Caco-2 (cell line): ENCODE measurements around the gene EFCAB12. TPM values are rescaled to one million over a fixed set of nuclear protein-coding genes. Genes with fewer than 3 reads are reported as not detected.
"Not testable (repeated sequence)": the region's sequence is repeated elsewhere in the genome, so short reads cannot be mapped to it uniquely, and the experiment has no call there.

ENCODE experiments used
- BruUV-seq: library from RNA; stranded (reverse); fragments of 400-500 nt; replicated peaks from 2 replicates; lab custom pipeline; 2021; lab: Mats Ljungman, UMichigan
- CTCF ChIA-PET: fragments of 300-600 bp; sonication (Branson Sonifier 250); formaldehyde crosslinking; loops from one replicate; lab custom pipeline; 2022; ENCODE audit warnings: antibody characterized with exemption; lab: Charles Lee
- POLR2A ChIA-PET: fragments of 300-600 bp; sonication (Branson Sonifier 250); formaldehyde crosslinking; loops from one replicate; lab custom pipeline; 2022; ENCODE audit warnings: antibody characterized with exemption; lab: Charles Lee
- DNase-seq, 2 experiments: peaks; one replicate each; pipeline versions ENCODE4 v3.0.0 to v3.0.0-alpha.2; 2020 to 2022
- H3K27me3 ChIP-seq: replicated peaks from 2 replicates; pipeline ENCODE4 v1.6.0; 2011; ENCODE audit warnings: low read length; ENCODE audit not compliant: control insufficient read depth, insufficient read depth
- H3K36me3 ChIP-seq: 2 replicates; pipeline ENCODE4 v1.5.1; 2011; ENCODE audit warnings: low read length; ENCODE audit not compliant: control insufficient read depth, insufficient read depth
- H3K4me1 ChIP-seq: fragments of 250-450 bp; sonication (Bioruptor Pico); 2 replicates; pipeline ENCODE4 v1.5.1; 2020; ENCODE audit warnings: mild to moderate bottlenecking
- H3K4me3 ChIP-seq: 2 replicates; pipeline ENCODE4 v1.5.1; 2011; ENCODE audit warnings: low read depth, mild to moderate bottlenecking, control low read depth, low read length
- H3K9me3 ChIP-seq: fragments of 250-450 bp; sonication (Bioruptor Pico); 2 replicates; pipeline ENCODE4 v1.5.1; 2020; ENCODE audit warnings: mild to moderate bottlenecking, moderate library complexity
- H3K27ac Mint-ChIP-seq: one replicate; pipeline ENCODE4 v1.8.0; 2022; ENCODE audit warnings: mixed read lengths; ENCODE audit not compliant: unreplicated experiment
- H3K27me3 Mint-ChIP-seq: one replicate; pipeline ENCODE4 v1.8.0; 2022; ENCODE audit warnings: mixed read lengths; ENCODE audit not compliant: insufficient read depth, unreplicated experiment
- H3K36me3 Mint-ChIP-seq: one replicate; pipeline ENCODE4 v1.8.0; 2022; ENCODE audit warnings: mild to moderate bottlenecking, mixed read lengths; ENCODE audit not compliant: insufficient read depth, unreplicated experiment
- H3K4me1 Mint-ChIP-seq: one replicate; pipeline ENCODE4 v1.8.0; 2022; ENCODE audit warnings: low read depth, mixed read lengths; ENCODE audit not compliant: unreplicated experiment
- H3K4me3 Mint-ChIP-seq: one replicate; pipeline ENCODE4 v1.8.0; 2022; ENCODE audit warnings: mild to moderate bottlenecking, moderate library complexity, mixed read lengths; ENCODE audit not compliant: unreplicated experiment
- H3K9me3 Mint-ChIP-seq: one replicate; pipeline ENCODE4 v1.8.0; 2022; ENCODE audit warnings: mixed read lengths; ENCODE audit not compliant: unreplicated experiment
- CTCF ChIP-seq, 2 experiments: fragments of 200-600 bp in 1 of 2; IDR thresholded peaks; 1 replicate in 1 of 2; 2 replicates in 1 of 2; pipeline versions ENCODE4 v1.5.1 to v1.8.0; 2011 to 2022; ENCODE audit warnings: antibody characterized with exemption in 1 of 2, control low read depth in 1 of 2, inconsistent platforms in 1 of 2, low read depth in 1 of 2, low read length in 1 of 2, mild to moderate bottlenecking in 1 of 2, moderate library complexity in 1 of 2; ENCODE audit not compliant: insufficient read depth in 1 of 2, severe bottlenecking in 1 of 2, unreplicated experiment in 1 of 2
- intact Hi-C: fragments of 100-400 bp; cut with micrococcal nuclease; formaldehyde crosslinking; loops from one replicate; pipeline ENCODE4 v1.10.0; 2022; ENCODE audit not compliant: unreplicated experiment
- total RNA-seq: library from RNA; stranded (reverse); gene quantifications from 2 replicates; pipeline ENCODE4 v1.2.3, GENCODE V29; 2022

The EFCAB12 gene
- total RNA-seq, 1 experiment from 2014 or later, result 0.14 TPM

GRCh38 chr3:129366312-129366831 is 62.1 kb downstream of the EFCAB12 start:
- H3K27ac Mint-ChIP-seq, result no peak overlapping the region

GRCh38 chr3:129365296-129366136 is 62.9 kb downstream of the EFCAB12 start:
- TF ChIP-seq CTCF (IDR thresholded peaks at IDR 0.05; ENCODE audit: insufficient read depth in 1 of 2, low read depth in 1 of 2, low read length in 1 of 2, severe bottlenecking in 1 of 2, unreplicated experiment in 1 of 2), result no peak
- no TSS peak for BruUV-seq
- Mint-ChIP-seq H3K27me3 (no peaks in the 10 kb centered on the region), H3K27ac (no peak overlapping the region), H3K36me3 (no peaks in the 10 kb centered on the region), H3K9me3 (no peaks in the 10 kb centered on the region), H3K4me3 (no peak overlapping the region), H3K4me1 (no peaks in the 10 kb centered on the region)
- H3K36me3 ChIP-seq, result no peaks in the 10 kb centered on the region
- H3K4me3 ChIP-seq, result no peak overlapping the region
- POLR2A ChIA-PET, result no interaction called here
- intact Hi-C loops, result no loop called here
- CTCF ChIA-PET, result no interaction called here
- no peak for DNase-seq
- H3K4me1 ChIP-seq, result no peaks in the 10 kb centered on the region
- H3K27me3 ChIP-seq, result no peaks in the 10 kb centered on the region; the same call in 1 of the 2 replicates
- H3K9me3 ChIP-seq, result no peaks in the 10 kb centered on the region

More at GRCh38 chr3:129366312-129366831, 62.1 kb downstream of the EFCAB12 start:
- ChIA-PET POLR2A (no interaction called here), CTCF (no interaction called here)
- Mint-ChIP-seq H3K9me3 (no peaks in the 10 kb centered on the region), H3K4me3 (no peak overlapping the region), H3K27me3 (no peaks in the 10 kb centered on the region), H3K4me1 (no peaks in the 10 kb centered on the region), H3K36me3 (no peaks in the 10 kb centered on the region)
- Histone ChIP-seq H3K9me3 (no peaks in the 10 kb centered on the region), H3K36me3 (no peaks in the 10 kb centered on the region), H3K4me1 (no peaks in the 10 kb centered on the region), H3K4me3 (no peak overlapping the region), H3K27me3 (no peaks in the 10 kb centered on the region; the same call in 1 of the 2 replicates)
- DNase-seq, result no peak
- BruUV-seq, result no TSS peak
- TF ChIP-seq CTCF (IDR thresholded peaks at IDR 0.05; ENCODE audit: insufficient read depth in 1 of 2, low read depth in 1 of 2, low read length in 1 of 2, severe bottlenecking in 1 of 2, unreplicated experiment in 1 of 2), result no peak
- intact Hi-C loops, result no loop called here

DNA sequence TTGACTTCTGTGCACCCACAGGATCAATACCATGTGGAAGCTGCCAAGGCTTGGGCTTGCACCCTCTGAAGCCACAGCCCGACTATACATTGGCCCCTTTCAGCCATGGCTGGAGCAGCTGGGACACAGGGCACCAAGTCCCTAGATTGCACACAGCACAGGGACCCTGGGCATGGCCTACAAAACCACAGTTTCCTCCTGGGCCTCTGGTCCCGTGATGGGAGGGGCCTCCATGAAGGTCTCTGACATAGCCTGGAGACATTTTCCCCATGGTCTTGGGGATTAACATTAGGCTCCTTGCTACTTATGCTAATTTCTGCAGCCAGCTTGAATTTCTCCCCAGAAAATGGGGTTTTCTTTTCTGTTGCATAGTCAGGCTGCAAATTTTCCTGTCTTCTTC is 63.6 kb downstream of the EFCAB12 start:
- H3K4me3 Mint-ChIP-seq, CTCF ChIA-PET, H3K4me1 ChIP-seq, H3K27me3 ChIP-seq, H3K4me1 Mint-ChIP-seq, H3K4me3 ChIP-seq, BruUV-seq, H3K9me3 ChIP-seq, H3K9me3 Mint-ChIP-seq, H3K36me3 Mint-ChIP-seq, H3K36me3 ChIP-seq, H3K27me3 Mint-ChIP-seq, intact Hi-C loops, H3K27ac Mint-ChIP-seq, DNase-seq, POLR2A ChIA-PET: not testable (repeated sequence)

DNA sequence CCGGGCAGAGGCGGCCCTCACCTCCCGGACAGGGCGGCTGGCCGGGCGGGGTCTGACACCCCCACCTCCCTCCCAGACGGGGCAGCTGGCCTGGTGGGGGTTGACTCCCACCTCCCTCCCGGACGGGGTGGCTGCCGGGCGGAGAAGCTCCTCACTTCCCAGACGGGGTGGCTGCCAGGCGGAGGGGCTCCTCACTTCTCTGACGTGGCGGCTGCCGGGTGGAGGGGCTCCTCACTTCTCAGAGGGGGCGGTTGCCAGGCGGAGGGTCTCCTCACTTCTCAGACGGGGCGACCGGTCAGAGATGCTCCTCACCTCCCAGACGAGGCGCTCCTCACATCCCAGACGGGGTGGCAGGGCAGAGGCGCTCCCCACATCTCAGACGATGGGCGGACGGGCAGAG is 65.1 kb downstream of the EFCAB12 start:
- H3K4me1 Mint-ChIP-seq, CTCF ChIA-PET, H3K4me3 ChIP-seq, H3K36me3 Mint-ChIP-seq, BruUV-seq, H3K9me3 ChIP-seq, intact Hi-C loops, H3K4me3 Mint-ChIP-seq, H3K27ac Mint-ChIP-seq, H3K27me3 Mint-ChIP-seq, POLR2A ChIA-PET, H3K27me3 ChIP-seq, H3K9me3 Mint-ChIP-seq, H3K4me1 ChIP-seq, DNase-seq, H3K36me3 ChIP-seq: not testable (repeated sequence)
